MM.1S (cell line): ENCODE data around the gene ITGA2.

Source experiments
- DNase-seq: peaks from one replicate; pipeline ENCODE4 v3.0.0-alpha.2; 2015
- H2AFZ ChIP-seq: fragments of 300-600 bp; sonication (generic); 2 replicates; pipeline ENCODE4 v1.6.0; 2016; ENCODE audit warnings: antibody characterized with exemption, low read length
- H3F3A ChIP-seq: fragments of 300-600 bp; sonication (generic); 2 replicates; pipeline ENCODE4 v1.6.1; 2016; ENCODE audit warnings: mild to moderate bottlenecking, antibody characterized with exemption, low read length, moderate library complexity, mixed read lengths; ENCODE audit not compliant: insufficient read depth
- H3K27ac ChIP-seq: fragments of 300-600 bp; sonication (generic); 2 replicates; pipeline ENCODE4 v1.5.1; 2016; ENCODE audit warnings: mild to moderate bottlenecking, low read length
- H3K27me3 ChIP-seq: fragments of 300-600 bp; sonication (generic); replicated peaks from 2 replicates; pipeline ENCODE4 v1.6.0; 2016; ENCODE audit warnings: low read length; ENCODE audit not compliant: insufficient read depth
- H3K36me3 ChIP-seq: fragments of 300-600 bp; sonication (generic); replicated peaks from 2 replicates; pipeline ENCODE4 v1.6.1; 2016; ENCODE audit warnings: mild to moderate bottlenecking, low read length, mixed read lengths; ENCODE audit not compliant: insufficient read depth
- H3K4me1 ChIP-seq: fragments of 300-600 bp; sonication (generic); 2 replicates; pipeline ENCODE4 v1.6.1; 2016; ENCODE audit warnings: low read length, mixed read lengths
- H3K4me2 ChIP-seq: fragments of 300-600 bp; sonication (generic); 2 replicates; pipeline ENCODE4 v1.6.0; 2016; ENCODE audit warnings: low read depth, low read length
- H3K4me3 ChIP-seq: fragments of 300-600 bp; sonication (generic); 2 replicates; pipeline ENCODE4 v1.5.1; 2016; ENCODE audit warnings: low read length, mixed read lengths
- H3K79me2 ChIP-seq: fragments of 300-600 bp; sonication (generic); 2 replicates; pipeline ENCODE4 v1.6.1; 2016; ENCODE audit warnings: mixed run types, low read length, mixed read lengths
- H3K9ac ChIP-seq: fragments of 300-600 bp; sonication (generic); 2 replicates; pipeline ENCODE4 v1.6.1; 2016; ENCODE audit warnings: low read length, mixed read lengths
- H3K9me2 ChIP-seq: fragments of 300-600 bp; sonication (generic); replicated peaks from 2 replicates; pipeline ENCODE4 v1.6.1; 2016; ENCODE audit warnings: mild to moderate bottlenecking, low read length, mixed read lengths; ENCODE audit not compliant: insufficient read depth
- H3K9me3 ChIP-seq: fragments of 300-600 bp; sonication (generic); replicated peaks from 2 replicates; pipeline ENCODE4 v1.6.1; 2016; ENCODE audit warnings: mild to moderate bottlenecking, low read length, mixed read lengths; ENCODE audit not compliant: insufficient read depth
- H4K20me1 ChIP-seq: fragments of 300-600 bp; sonication (generic); 2 replicates; pipeline ENCODE4 v1.6.1; 2016; ENCODE audit warnings: mild to moderate bottlenecking, low read length, moderate library complexity, mixed read lengths; ENCODE audit not compliant: insufficient read depth
- EZH2 ChIP-seq: fragments of 300-600 bp; sonication (generic); optimal IDR thresholded peaks from 2 replicates; pipeline ENCODE3; 2017; ENCODE audit warnings: low read depth, mild to moderate bottlenecking, antibody characterized with exemption, low read length, mixed read lengths
- EZH2phosphoT487 ChIP-seq: fragments of 300-600 bp; sonication (generic); IDR thresholded peaks from 2 replicates; pipeline ENCODE4 v1.6.1; 2018; ENCODE audit warnings: antibody characterized with exemption, low read length
- TF ChIP-seq, protein P1 (sequence below): fragments of 300-600 bp; sonication (generic); IDR thresholded peaks from 2 replicates; pipeline ENCODE4 v1.5.1; 2016; ENCODE audit warnings: antibody characterized with exemption, low read length, mixed read lengths

The ITGA2 gene

GRCh38 chr5:53067641-53068040 lies 78.5 kb downstream of the ITGA2 start:
- H3K4me3 ChIP-seq: no peak overlapping the region
- no peak overlapping the region for H3K4me2 ChIP-seq
- no peak for TF ChIP-seq EZH2phosphoT487
- no peaks in the 10 kb centered on the region for H3F3A ChIP-seq
- no peaks in the 10 kb centered on the region for H3K9me2 ChIP-seq
- H3K27ac ChIP-seq: no peak overlapping the region
- no peaks in the 10 kb centered on the region for H3K79me2 ChIP-seq
- H3K9me3 ChIP-seq: no peaks in the 10 kb centered on the region
- H2AFZ ChIP-seq: no peak overlapping the region
- no peak for DNase-seq
- no peaks in the 10 kb centered on the region for H3K4me1 ChIP-seq
- H3K27me3 ChIP-seq: no peaks in the 10 kb centered on the region
- H4K20me1 ChIP-seq: no peaks in the 10 kb centered on the region
- H3K9ac ChIP-seq: no peak overlapping the region
- no peaks in the 10 kb centered on the region for H3K36me3 ChIP-seq

DNA sequence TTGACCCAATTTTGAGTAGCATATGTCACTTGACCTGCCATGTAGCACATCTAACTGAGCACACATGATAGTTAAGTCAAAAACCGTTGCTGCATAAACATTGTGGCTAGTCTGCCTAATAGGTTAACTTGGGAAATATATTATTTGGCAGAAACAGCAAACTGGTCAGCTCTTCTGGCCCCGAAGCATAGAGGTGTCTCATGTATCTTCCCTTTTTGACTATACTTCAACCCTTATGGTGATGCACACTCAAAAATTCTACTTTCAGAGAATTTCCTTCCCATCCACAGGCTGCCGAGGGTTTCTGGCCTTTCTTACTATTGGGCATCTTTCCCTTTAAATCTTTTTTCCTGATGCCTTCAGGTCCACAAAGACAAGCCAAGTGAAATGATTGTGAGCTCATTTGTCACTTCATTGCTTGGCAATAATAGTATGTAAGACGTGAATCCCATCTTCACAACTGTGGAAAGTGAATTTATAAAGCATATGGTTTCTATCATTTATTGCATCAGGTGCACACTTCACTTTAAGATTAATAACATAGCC lies 79.2 kb downstream of the ITGA2 start:
- H3K4me2 ChIP-seq: no peak overlapping the region
- no peak overlapping the region for H3K9ac ChIP-seq
- no peaks in the 10 kb centered on the region for H3K9me3 ChIP-seq
- TF ChIP-seq EZH2phosphoT487 (no peak), EZH2 (no peak)
- TF ChIP-seq, protein P1, sequence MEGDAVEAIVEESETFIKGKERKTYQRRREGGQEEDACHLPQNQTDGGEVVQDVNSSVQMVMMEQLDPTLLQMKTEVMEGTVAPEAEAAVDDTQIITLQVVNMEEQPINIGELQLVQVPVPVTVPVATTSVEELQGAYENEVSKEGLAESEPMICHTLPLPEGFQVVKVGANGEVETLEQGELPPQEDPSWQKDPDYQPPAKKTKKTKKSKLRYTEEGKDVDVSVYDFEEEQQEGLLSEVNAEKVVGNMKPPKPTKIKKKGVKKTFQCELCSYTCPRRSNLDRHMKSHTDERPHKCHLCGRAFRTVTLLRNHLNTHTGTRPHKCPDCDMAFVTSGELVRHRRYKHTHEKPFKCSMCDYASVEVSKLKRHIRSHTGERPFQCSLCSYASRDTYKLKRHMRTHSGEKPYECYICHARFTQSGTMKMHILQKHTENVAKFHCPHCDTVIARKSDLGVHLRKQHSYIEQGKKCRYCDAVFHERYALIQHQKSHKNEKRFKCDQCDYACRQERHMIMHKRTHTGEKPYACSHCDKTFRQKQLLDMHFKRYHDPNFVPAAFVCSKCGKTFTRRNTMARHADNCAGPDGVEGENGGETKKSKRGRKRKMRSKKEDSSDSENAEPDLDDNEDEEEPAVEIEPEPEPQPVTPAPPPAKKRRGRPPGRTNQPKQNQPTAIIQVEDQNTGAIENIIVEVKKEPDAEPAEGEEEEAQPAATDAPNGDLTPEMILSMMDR: no peak
- no peak for DNase-seq
- no peak overlapping the region for H3K4me3 ChIP-seq
- no peaks in the 10 kb centered on the region for H3K79me2 ChIP-seq
- H3K27ac ChIP-seq: no peak overlapping the region
- H4K20me1 ChIP-seq: no peaks in the 10 kb centered on the region
- H3K36me3 ChIP-seq: no peaks in the 10 kb centered on the region
- no peak overlapping the region for H2AFZ ChIP-seq
- H3K9me2 ChIP-seq: no peaks in the 10 kb centered on the region
- H3K4me1 ChIP-seq: no peaks in the 10 kb centered on the region
- no peaks in the 10 kb centered on the region for H3F3A ChIP-seq
- no peaks in the 10 kb centered on the region for H3K27me3 ChIP-seq

- TF ChIP-seq, protein P1: no peak
- TF ChIP-seq EZH2 (no peak), EZH2phosphoT487 (no peak)
- H3K79me2 ChIP-seq: no peaks in the 10 kb centered on the region
- H3K9me2 ChIP-seq: no peaks in the 10 kb centered on the region
- no peak overlapping the region for H3K4me3 ChIP-seq
- no peaks in the 10 kb centered on the region for H4K20me1 ChIP-seq
- H3K4me2 ChIP-seq: no peak overlapping the region
- no peaks in the 10 kb centered on the region for H3K4me1 ChIP-seq
- H3K9me3 ChIP-seq: no peaks in the 10 kb centered on the region
- H3K9ac ChIP-seq: no peak overlapping the region
- DNase-seq: no peak
- no peak overlapping the region for H3K27ac ChIP-seq
- no peaks in the 10 kb centered on the region for H3K27me3 ChIP-seq
- no peaks in the 10 kb centered on the region for H3F3A ChIP-seq
- H2AFZ ChIP-seq: no peak overlapping the region
- no peaks in the 10 kb centered on the region for H3K36me3 ChIP-seq
Observed at GRCh38 chr5:53069626-53070025, 80.5 kb downstream of the ITGA2 start.

DNA sequence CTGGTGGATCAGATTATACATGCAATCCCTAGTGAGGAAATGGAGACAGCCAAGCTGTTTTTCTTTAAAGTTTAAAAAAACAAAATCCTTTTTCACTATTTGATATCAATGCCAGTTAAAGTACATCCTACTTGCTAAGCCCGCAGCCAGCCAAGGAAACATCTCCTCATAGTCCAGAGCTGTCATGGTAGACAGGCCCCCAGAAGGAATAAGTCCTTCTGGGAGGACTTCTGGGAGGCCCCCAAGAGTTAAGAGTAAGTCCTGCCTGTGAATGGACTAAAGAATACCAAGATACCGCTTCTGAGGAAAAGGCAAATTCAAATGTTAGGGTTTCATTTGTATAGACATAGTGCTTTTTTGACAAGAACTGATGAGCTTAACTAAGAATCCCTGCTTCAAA lies 82.1 kb downstream of the ITGA2 start:
- TF ChIP-seq EZH2 (no peak), EZH2phosphoT487 (no peak)
- TF ChIP-seq, protein P1: no peak
- Histone ChIP-seq H3K9me3 (no peaks in the 10 kb centered on the region), H4K20me1 (no peaks in the 10 kb centered on the region), H2AFZ (no peak overlapping the region), H3K36me3 (no peaks in the 10 kb centered on the region), H3K79me2 (no peaks in the 10 kb centered on the region), H3K9me2 (no peaks in the 10 kb centered on the region), H3K9ac (no peak overlapping the region), H3F3A (no peaks in the 10 kb centered on the region), H3K4me2 (no peak overlapping the region), H3K27me3 (no peaks in the 10 kb centered on the region), H3K27ac (no peak overlapping the region), H3K4me3 (no peak overlapping the region), H3K4me1 (no peaks in the 10 kb centered on the region)
- DNase-seq: no peak
